ENCODE data around the gene REXO5.

DNA sequence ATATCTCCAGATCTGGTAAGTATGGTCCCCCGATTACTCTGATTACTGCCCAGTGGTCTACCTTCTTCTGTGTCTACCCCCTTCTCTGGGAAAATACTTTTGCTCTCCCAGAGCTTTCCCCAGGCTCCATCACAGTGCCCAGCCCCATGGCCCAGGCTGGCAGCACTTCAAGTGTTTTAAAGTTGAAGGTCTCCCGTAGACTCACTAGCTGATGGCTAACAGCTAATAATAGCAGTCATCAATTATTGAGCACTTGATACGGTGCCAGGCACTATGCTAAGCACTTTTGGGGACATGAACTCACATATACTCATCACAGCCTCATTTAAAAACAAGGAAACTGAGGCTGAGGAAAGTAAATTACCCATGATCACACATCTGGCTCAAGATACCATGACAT is 60.5 kb downstream of the REXO5 start:
- TF ChIP-seq, protein P1, sequence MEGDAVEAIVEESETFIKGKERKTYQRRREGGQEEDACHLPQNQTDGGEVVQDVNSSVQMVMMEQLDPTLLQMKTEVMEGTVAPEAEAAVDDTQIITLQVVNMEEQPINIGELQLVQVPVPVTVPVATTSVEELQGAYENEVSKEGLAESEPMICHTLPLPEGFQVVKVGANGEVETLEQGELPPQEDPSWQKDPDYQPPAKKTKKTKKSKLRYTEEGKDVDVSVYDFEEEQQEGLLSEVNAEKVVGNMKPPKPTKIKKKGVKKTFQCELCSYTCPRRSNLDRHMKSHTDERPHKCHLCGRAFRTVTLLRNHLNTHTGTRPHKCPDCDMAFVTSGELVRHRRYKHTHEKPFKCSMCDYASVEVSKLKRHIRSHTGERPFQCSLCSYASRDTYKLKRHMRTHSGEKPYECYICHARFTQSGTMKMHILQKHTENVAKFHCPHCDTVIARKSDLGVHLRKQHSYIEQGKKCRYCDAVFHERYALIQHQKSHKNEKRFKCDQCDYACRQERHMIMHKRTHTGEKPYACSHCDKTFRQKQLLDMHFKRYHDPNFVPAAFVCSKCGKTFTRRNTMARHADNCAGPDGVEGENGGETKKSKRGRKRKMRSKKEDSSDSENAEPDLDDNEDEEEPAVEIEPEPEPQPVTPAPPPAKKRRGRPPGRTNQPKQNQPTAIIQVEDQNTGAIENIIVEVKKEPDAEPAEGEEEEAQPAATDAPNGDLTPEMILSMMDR (IDR thresholded peaks at IDR 0.05; ENCODE audit: borderline replicate concordance, extremely low read depth, low read length, poor library complexity, severe bottlenecking) = no peak
- no peak for TF ChIP-seq EZH2 (IDR thresholded peaks at IDR 0.05; ENCODE audit: borderline replicate concordance, low read depth, low read length, severe bottlenecking)
